ENCODE measurements around the gene CLNK.

CLNK gene

DNA sequence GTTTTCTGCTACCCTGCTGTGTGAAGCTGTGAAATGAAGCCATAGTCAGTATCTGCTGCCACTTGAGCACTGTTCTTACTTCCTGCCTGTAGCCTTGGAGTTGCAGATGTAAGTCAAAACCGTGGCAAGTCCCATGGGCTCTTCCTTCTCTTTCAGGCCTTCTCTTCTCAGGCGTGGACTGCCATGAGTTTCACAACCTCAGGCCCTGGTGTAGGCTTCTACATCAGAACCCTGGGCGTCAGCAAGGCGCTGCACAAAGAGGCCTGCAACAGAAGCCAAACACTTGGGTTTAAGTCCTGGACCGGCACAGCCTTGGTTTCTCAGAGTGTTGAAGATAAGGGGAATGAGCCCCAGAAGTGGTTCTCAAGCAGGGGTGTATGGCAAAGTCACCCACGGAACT is 229.8 kb downstream of the CLNK start:
- DNase-seq, result no peak

- no peak for DNase-seq
Measured at GRCh38 chr4:10454121-10454520, 230.4 kb downstream of the CLNK start.

- no peak for DNase-seq
Measured at GRCh38 chr4:10448991-10449390, 235.6 kb downstream of the CLNK start.

DNA sequence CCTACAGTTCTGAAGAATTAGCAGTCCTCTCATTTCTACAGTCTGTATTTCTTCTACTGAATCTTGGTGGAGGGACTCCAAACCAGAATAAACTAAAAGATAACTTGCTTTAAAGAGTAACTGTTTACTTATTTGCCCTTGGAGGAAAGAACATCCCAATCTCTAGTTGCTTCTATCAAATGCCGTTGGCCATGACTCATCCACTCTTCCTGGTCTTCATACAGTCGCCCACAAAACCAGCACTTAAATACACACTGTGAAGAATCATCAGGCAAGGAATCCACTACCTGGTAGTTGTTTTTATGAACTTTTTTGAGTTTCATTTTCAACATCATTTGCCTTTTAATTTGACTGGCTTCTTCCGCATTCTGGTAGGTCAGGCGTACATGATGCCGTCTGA is 241.6 kb downstream of the CLNK start:
- DNase-seq, result peak; percentile 15

DNA sequence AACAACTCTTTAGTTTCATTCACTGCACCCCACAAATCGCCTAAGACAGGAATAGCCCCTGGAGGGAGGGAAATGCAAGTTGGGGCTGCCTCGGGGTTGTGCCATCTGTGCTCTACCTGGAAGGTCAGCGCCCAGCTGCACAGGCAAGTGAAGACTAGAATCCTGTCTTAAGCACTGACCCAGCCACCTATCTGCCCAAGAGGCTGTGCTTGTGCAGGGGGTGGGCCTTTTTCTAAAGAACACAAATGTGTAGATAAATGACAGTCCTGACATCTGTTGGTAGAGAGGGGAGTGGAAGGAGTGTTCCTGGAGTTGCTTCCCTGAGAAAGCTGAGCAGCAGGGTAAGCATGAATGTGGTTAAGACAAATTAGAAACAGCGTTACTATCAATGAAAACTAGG is 243.1 kb downstream of the CLNK start:
- no peak for DNase-seq

GRCh38 chr4:10438924-10439323 is 245.6 kb downstream of the CLNK start:
- no peak for DNase-seq

DNA sequence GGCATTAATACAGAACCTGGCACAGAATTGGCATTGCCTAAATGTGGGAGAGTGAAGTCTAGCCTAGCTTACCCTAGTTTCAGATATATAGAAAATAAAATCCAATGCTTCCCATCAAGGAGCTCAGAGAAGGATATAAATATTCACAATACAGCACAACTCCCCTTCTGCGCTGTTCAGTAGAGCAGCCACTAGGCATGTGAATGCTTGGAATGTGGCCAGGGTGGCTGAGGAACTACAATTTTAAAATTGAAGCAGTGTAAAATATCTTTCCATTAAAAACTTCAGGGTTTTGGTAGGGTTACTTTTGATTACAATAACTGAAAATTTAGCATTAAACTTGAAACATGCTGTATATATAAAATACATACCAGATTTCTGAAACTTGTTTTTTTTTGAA is 246.8 kb downstream of the CLNK start:
- DNase-seq, result no peak

Measured in fibroblast of skin of back (primary cell).